HepG2 (cell line): Measurements from ENCODE around the gene TMEM266. TPM values are rescaled to one million over a fixed set of nuclear protein-coding genes. Genes with fewer than 3 reads are reported as not detected.

Experiments used
- AGO2 ChIP-seq: fragments of 200-400 bp; formaldehyde crosslinking; optimal IDR thresholded peaks from 2 replicates; pipeline ENCODE3; 2017; ENCODE audit warnings: mild to moderate bottlenecking, low read depth, low read length, moderate library complexity
- GTF3A ChIP-seq: sonication (generic); formaldehyde crosslinking; conservative IDR thresholded peaks from 2 replicates; pipeline ENCODE4 v1.4.0; 2020; ENCODE audit warnings: mild to moderate bottlenecking, missing genetic modification reagents
- HNRNPK ChIP-seq: fragments of 200-400 bp; formaldehyde crosslinking; IDR thresholded peaks from 2 replicates; pipeline ENCODE4 v1.6.1; 2018; ENCODE audit warnings: low read length, low read depth, moderate library complexity, mild to moderate bottlenecking; ENCODE audit not compliant: poor library complexity, severe bottlenecking
- NFIC ChIP-seq: IDR thresholded peaks from 2 replicates; pipeline ENCODE4 v1.6.1; 2012; ENCODE audit warnings: mild to moderate bottlenecking, low read length, inconsistent platforms
- PCBP1 ChIP-seq: fragments of 200-400 bp; formaldehyde crosslinking; IDR thresholded peaks from 2 replicates; pipeline ENCODE4 v1.6.1; 2017; ENCODE audit warnings: mild to moderate bottlenecking, low read depth, low read length, borderline replicate concordance
- SOX5 ChIP-seq: IDR thresholded peaks from 2 replicates; pipeline ENCODE4 v1.6.1; 2016; ENCODE audit warnings: borderline replicate concordance
- SYNCRIP ChIP-seq: fragments of 200-400 bp; formaldehyde crosslinking; IDR thresholded peaks from 2 replicates; pipeline ENCODE4 v1.6.1; 2018; ENCODE audit warnings: mild to moderate bottlenecking, low read depth, low read length; ENCODE audit not compliant: insufficient read depth
- ZNF614 ChIP-seq: IDR thresholded peaks from 2 replicates; pipeline ENCODE4 v1.6.1; 2018; ENCODE audit warnings: missing biosample characterization, missing genetic modification reagents, inconsistent platforms, borderline replicate concordance
- polyA plus RNA-seq, 8 experiments: library from polyadenylated mRNA; depleted of rRNA in 3 of 8; stranded (reverse) in 7 of 8; unstranded in 1 of 8; fragments of >200 nt; fragmentation: Illumina TruSeq in 4 of 8; extraction: Trizol in 4 of 8; gene quantifications; 2 replicates each; pipeline versions ENCODE4 v1.2.1 to v1.2.3, GENCODE V29; 2011 to 2016; ENCODE audit warnings: low read depth in 4 of 8, missing spikeins in 1 of 8, mixed read lengths in 1 of 8; ENCODE audit not compliant: insufficient read depth in 1 of 8
- total RNA-seq, 5 experiments: library from RNA; depleted of rRNA; stranded (reverse); fragments of >200 nt; fragmentation: Illumina TruSeq; extraction: Trizol; gene quantifications; 2 replicates each; pipeline ENCODE4 v1.2.3, GENCODE V29; 2016; ENCODE audit warnings: low read depth in 1 of 5
- TF ChIP-seq, protein P1 (sequence below): IDR thresholded peaks from 2 replicates; pipeline ENCODE4 v1.4.0; 2020; ENCODE audit warnings: mild to moderate bottlenecking, missing genetic modification reagents
- TF ChIP-seq, protein P2 (sequence below): IDR thresholded peaks from 2 replicates; pipeline ENCODE4 v1.6.1; 2016; ENCODE audit warnings: mild to moderate bottlenecking, missing biosample characterization, missing genetic modification reagents
- TF ChIP-seq, protein P3 (sequence below): sonication (generic); formaldehyde crosslinking; IDR thresholded peaks from 2 replicates; pipeline ENCODE4 v1.4.0; 2020; ENCODE audit warnings: missing genetic modification reagents, borderline replicate concordance
- TF ChIP-seq, protein P4 (sequence below): sonication (generic); formaldehyde crosslinking; conservative IDR thresholded peaks from 2 replicates; pipeline ENCODE4 v1.4.0; 2020; ENCODE audit warnings: mild to moderate bottlenecking, missing genetic modification reagents, moderate library complexity
- TF ChIP-seq, protein P5 (sequence below): sonication (generic); formaldehyde crosslinking; IDR thresholded peaks from 2 replicates; pipeline ENCODE4 v1.4.0; 2020; ENCODE audit warnings: missing genetic modification reagents; ENCODE audit errors: not compliant biosample characterization
- TF ChIP-seq, protein P6 (sequence below): sonication (generic); formaldehyde crosslinking; IDR thresholded peaks from 2 replicates; pipeline ENCODE4 v1.4.0; 2020; ENCODE audit warnings: mild to moderate bottlenecking, missing genetic modification reagents, borderline replicate concordance

The TMEM266 gene
- total and polyA plus RNA-seq, 2 of the 13 experiments (the other 11 are each of a cell fraction or from before 2014, with no cell fraction given), result 0.04 TPM; not detected in 1

DNA sequence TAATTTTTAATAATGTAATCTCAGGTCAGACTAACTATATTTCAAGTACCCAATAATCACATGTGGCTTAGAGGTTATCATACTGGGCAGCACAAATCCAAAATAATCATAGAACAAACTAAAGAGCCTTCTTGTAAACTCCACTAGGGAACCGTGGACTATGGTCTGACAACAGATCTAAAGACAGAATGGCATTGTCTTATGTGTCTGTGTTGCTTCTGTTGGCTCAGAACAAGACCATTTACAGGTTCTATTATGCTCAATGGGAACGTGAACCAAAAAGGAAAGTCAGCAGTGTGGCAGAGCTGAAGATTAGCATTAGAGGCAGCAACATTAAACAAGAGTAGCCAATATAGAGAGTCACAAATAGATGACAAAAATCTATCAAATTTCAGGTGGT is 176.6 kb downstream of the TMEM266 start (continued):
- TF ChIP-seq, protein P1, sequence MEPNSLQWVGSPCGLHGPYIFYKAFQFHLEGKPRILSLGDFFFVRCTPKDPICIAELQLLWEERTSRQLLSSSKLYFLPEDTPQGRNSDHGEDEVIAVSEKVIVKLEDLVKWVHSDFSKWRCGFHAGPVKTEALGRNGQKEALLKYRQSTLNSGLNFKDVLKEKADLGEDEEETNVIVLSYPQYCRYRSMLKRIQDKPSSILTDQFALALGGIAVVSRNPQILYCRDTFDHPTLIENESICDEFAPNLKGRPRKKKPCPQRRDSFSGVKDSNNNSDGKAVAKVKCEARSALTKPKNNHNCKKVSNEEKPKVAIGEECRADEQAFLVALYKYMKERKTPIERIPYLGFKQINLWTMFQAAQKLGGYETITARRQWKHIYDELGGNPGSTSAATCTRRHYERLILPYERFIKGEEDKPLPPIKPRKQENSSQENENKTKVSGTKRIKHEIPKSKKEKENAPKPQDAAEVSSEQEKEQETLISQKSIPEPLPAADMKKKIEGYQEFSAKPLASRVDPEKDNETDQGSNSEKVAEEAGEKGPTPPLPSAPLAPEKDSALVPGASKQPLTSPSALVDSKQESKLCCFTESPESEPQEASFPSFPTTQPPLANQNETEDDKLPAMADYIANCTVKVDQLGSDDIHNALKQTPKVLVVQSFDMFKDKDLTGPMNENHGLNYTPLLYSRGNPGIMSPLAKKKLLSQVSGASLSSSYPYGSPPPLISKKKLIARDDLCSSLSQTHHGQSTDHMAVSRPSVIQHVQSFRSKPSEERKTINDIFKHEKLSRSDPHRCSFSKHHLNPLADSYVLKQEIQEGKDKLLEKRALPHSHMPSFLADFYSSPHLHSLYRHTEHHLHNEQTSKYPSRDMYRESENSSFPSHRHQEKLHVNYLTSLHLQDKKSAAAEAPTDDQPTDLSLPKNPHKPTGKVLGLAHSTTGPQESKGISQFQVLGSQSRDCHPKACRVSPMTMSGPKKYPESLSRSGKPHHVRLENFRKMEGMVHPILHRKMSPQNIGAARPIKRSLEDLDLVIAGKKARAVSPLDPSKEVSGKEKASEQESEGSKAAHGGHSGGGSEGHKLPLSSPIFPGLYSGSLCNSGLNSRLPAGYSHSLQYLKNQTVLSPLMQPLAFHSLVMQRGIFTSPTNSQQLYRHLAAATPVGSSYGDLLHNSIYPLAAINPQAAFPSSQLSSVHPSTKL (CRISPR knock-in tag), result peak; percentile 74
- TF ChIP-seq AGO2 (no peak), SYNCRIP (no peak), SOX5 (CRISPR knock-in tag) (peak; percentile 95), GTF3A (CRISPR knock-in tag) (no peak), ZNF614 (CRISPR knock-in tag) (no peak), HNRNPK (no peak), PCBP1 (no peak), NFIC (no peak)
- TF ChIP-seq, protein P2, sequence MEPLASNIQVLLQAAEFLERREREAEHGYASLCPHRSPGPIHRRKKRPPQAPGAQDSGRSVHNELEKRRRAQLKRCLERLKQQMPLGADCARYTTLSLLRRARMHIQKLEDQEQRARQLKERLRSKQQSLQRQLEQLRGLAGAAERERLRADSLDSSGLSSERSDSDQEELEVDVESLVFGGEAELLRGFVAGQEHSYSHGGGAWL (CRISPR knock-in tag), result no peak
- TF ChIP-seq, protein P3, sequence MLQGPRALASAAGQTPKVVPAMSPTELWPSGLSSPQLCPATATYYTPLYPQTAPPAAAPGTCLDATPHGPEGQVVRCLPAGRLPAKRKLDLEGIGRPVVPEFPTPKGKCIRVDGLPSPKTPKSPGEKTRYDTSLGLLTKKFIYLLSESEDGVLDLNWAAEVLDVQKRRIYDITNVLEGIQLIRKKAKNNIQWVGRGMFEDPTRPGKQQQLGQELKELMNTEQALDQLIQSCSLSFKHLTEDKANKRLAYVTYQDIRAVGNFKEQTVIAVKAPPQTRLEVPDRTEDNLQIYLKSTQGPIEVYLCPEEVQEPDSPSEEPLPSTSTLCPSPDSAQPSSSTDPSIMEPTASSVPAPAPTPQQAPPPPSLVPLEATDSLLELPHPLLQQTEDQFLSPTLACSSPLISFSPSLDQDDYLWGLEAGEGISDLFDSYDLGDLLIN, result no peak
- TF ChIP-seq, protein P4, sequence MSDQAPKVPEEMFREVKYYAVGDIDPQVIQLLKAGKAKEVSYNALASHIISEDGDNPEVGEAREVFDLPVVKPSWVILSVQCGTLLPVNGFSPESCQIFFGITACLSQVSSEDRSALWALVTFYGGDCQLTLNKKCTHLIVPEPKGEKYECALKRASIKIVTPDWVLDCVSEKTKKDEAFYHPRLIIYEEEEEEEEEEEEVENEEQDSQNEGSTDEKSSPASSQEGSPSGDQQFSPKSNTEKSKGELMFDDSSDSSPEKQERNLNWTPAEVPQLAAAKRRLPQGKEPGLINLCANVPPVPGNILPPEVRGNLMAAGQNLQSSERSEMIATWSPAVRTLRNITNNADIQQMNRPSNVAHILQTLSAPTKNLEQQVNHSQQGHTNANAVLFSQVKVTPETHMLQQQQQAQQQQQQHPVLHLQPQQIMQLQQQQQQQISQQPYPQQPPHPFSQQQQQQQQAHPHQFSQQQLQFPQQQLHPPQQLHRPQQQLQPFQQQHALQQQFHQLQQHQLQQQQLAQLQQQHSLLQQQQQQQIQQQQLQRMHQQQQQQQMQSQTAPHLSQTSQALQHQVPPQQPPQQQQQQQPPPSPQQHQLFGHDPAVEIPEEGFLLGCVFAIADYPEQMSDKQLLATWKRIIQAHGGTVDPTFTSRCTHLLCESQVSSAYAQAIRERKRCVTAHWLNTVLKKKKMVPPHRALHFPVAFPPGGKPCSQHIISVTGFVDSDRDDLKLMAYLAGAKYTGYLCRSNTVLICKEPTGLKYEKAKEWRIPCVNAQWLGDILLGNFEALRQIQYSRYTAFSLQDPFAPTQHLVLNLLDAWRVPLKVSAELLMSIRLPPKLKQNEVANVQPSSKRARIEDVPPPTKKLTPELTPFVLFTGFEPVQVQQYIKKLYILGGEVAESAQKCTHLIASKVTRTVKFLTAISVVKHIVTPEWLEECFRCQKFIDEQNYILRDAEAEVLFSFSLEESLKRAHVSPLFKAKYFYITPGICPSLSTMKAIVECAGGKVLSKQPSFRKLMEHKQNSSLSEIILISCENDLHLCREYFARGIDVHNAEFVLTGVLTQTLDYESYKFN (CRISPR knock-in tag), result peak; percentile 56
- TF ChIP-seq, protein P5, sequence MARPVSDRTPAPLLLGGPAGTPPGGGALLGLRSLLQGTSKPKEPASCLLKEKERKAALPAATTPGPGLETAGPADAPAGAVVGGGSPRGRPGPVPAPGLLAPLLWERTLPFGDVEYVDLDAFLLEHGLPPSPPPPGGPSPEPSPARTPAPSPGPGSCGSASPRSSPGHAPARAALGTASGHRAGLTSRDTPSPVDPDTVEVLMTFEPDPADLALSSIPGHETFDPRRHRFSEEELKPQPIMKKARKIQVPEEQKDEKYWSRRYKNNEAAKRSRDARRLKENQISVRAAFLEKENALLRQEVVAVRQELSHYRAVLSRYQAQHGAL (CRISPR knock-in tag), result no peak
- TF ChIP-seq, protein P6, sequence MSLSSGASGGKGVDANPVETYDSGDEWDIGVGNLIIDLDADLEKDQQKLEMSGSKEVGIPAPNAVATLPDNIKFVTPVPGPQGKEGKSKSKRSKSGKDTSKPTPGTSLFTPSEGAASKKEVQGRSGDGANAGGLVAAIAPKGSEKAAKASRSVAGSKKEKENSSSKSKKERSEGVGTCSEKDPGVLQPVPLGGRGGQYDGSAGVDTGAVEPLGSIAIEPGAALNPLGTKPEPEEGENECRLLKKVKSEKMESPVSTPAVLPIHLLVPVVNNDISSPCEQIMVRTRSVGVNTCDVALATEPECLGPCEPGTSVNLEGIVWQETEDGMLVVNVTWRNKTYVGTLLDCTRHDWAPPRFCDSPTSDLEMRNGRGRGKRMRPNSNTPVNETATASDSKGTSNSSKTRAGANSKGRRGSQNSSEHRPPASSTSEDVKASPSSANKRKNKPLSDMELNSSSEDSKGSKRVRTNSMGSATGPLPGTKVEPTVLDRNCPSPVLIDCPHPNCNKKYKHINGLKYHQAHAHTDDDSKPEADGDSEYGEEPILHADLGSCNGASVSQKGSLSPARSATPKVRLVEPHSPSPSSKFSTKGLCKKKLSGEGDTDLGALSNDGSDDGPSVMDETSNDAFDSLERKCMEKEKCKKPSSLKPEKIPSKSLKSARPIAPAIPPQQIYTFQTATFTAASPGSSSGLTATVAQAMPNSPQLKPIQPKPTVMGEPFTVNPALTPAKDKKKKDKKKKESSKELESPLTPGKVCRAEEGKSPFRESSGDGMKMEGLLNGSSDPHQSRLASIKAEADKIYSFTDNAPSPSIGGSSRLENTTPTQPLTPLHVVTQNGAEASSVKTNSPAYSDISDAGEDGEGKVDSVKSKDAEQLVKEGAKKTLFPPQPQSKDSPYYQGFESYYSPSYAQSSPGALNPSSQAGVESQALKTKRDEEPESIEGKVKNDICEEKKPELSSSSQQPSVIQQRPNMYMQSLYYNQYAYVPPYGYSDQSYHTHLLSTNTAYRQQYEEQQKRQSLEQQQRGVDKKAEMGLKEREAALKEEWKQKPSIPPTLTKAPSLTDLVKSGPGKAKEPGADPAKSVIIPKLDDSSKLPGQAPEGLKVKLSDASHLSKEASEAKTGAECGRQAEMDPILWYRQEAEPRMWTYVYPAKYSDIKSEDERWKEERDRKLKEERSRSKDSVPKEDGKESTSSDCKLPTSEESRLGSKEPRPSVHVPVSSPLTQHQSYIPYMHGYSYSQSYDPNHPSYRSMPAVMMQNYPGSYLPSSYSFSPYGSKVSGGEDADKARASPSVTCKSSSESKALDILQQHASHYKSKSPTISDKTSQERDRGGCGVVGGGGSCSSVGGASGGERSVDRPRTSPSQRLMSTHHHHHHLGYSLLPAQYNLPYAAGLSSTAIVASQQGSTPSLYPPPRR (CRISPR knock-in tag), result no peak
